OCI-LY7 (cell line): ENCODE measurements around the gene CNTN2. TPM values are rescaled to one million over a fixed set of nuclear protein-coding genes. Genes with fewer than 3 reads are reported as not detected.

Experiments
- BruUV-seq: library from RNA; stranded (reverse); fragments of 400-500 nt; replicated peaks from 2 replicates; lab custom pipeline; 2021; lab: Mats Ljungman, UMichigan
- CTCF ChIA-PET: fragments of 300-600 bp; sonication (Branson Sonifier 250); formaldehyde crosslinking; loops from one replicate; lab custom pipeline; 2022; ENCODE audit warnings: antibody characterized with exemption; ENCODE audit not compliant: unreplicated experiment; lab: Charles Lee
- POLR2A ChIA-PET: fragments of 300-600 bp; sonication (Branson Sonifier 250); formaldehyde crosslinking; loops from one replicate; lab custom pipeline; 2022; ENCODE audit warnings: antibody characterized with exemption; lab: Charles Lee
- DNase-seq: peaks from one replicate; pipeline ENCODE4 v3.0.0-alpha.2; 2015; ENCODE audit warnings: low spot score
- H2AFZ ChIP-seq: fragments of 200-600 bp; sonication (generic), shearing (Covaris generic); 2 replicates; pipeline ENCODE4 v1.6.1; 2014; ENCODE audit warnings: mild to moderate bottlenecking, antibody characterized with exemption, low read length, moderate library complexity
- H3K27ac ChIP-seq: fragments of 200-600 bp; sonication (generic); 2 replicates; pipeline ENCODE4 v1.5.1; 2014; ENCODE audit warnings: mixed run types, low read depth, mild to moderate bottlenecking, moderate library complexity, low read length, inconsistent platforms; ENCODE audit not compliant: poor library complexity, severe bottlenecking
- H3K36me3 ChIP-seq: fragments of 200-600 bp; sonication (generic); 2 replicates; pipeline ENCODE4 v1.6.1; 2014; ENCODE audit warnings: mild to moderate bottlenecking, antibody characterized with exemption, low read length, moderate library complexity, mixed read lengths; ENCODE audit not compliant: insufficient read depth
- H3K4me1 ChIP-seq: fragments of 200-600 bp; sonication (generic); 2 replicates; pipeline ENCODE4 v1.5.1; 2014; ENCODE audit warnings: mild to moderate bottlenecking, low read length; ENCODE audit not compliant: insufficient read depth, poor library complexity, severe bottlenecking
- H3K4me2 ChIP-seq: fragments of 200-600 bp; sonication (generic); 2 replicates; pipeline ENCODE4 v1.6.1; 2014; ENCODE audit warnings: mild to moderate bottlenecking, low read length
- H3K4me3 ChIP-seq: fragments of 200-600 bp; sonication (generic); 2 replicates; pipeline ENCODE4 v1.5.1; 2014; ENCODE audit warnings: mild to moderate bottlenecking, low read depth, low read length; ENCODE audit not compliant: poor library complexity, severe bottlenecking
- H3K79me2 ChIP-seq: fragments of 200-600 bp; sonication (generic); 2 replicates; pipeline ENCODE4 v1.6.1; 2016; ENCODE audit warnings: low read depth, mild to moderate bottlenecking, low read length, moderate library complexity, mixed read lengths; ENCODE audit not compliant: insufficient read depth
- H3K9me2 ChIP-seq: fragments of 200-600 bp; sonication (generic); 2 replicates; pipeline ENCODE4 v1.6.1; 2016; ENCODE audit warnings: mild to moderate bottlenecking, low read length, mixed read lengths; ENCODE audit not compliant: insufficient read depth
- H3K9me3 ChIP-seq: fragments of 200-600 bp; sonication (generic); 2 replicates; pipeline ENCODE4 v1.6.1; 2014; ENCODE audit warnings: mild to moderate bottlenecking, mixed run types, low read length, mixed read lengths
- H4K20me1 ChIP-seq: fragments of 200-600 bp; sonication (generic); 2 replicates; pipeline ENCODE4 v1.6.1; 2014; ENCODE audit warnings: mild to moderate bottlenecking, antibody characterized with exemption, low read length, moderate library complexity, mixed read lengths; ENCODE audit not compliant: insufficient read depth
- EZH2phosphoT487 ChIP-seq: fragments of 200-600 bp; sonication (generic); IDR thresholded peaks from 2 replicates; pipeline ENCODE4 v1.6.1; 2018; ENCODE audit warnings: low read depth, borderline replicate concordance, mild to moderate bottlenecking, mixed run types, antibody characterized with exemption, low read length, moderate library complexity, mixed read lengths
- intact Hi-C: fragments of 100-400 bp; cut with micrococcal nuclease; formaldehyde crosslinking; loops from one replicate; pipeline ENCODE4 v1.10.0; 2022; ENCODE audit not compliant: unreplicated experiment
- total RNA-seq, 2 experiments: library from RNA; depleted of rRNA in 1 of 2; stranded (reverse); fragments of >200 nt in 1 of 2; shearing (Covaris generic) in 1 of 2; gene quantifications; 2 replicates each; pipeline ENCODE4 v1.2.3, GENCODE V29; 2014 to 2022
- TF ChIP-seq, protein P1 (sequence below): fragments of 200-600 bp; sonication (generic); conservative IDR thresholded peaks from 2 replicates; pipeline ENCODE4 v1.5.1; 2014; ENCODE audit warnings: mild to moderate bottlenecking, antibody characterized with exemption, low read length, moderate library complexity, mixed read lengths

The CNTN2 gene
- total RNA-seq, 2 experiments from 2014 or later = not detected

DNA sequence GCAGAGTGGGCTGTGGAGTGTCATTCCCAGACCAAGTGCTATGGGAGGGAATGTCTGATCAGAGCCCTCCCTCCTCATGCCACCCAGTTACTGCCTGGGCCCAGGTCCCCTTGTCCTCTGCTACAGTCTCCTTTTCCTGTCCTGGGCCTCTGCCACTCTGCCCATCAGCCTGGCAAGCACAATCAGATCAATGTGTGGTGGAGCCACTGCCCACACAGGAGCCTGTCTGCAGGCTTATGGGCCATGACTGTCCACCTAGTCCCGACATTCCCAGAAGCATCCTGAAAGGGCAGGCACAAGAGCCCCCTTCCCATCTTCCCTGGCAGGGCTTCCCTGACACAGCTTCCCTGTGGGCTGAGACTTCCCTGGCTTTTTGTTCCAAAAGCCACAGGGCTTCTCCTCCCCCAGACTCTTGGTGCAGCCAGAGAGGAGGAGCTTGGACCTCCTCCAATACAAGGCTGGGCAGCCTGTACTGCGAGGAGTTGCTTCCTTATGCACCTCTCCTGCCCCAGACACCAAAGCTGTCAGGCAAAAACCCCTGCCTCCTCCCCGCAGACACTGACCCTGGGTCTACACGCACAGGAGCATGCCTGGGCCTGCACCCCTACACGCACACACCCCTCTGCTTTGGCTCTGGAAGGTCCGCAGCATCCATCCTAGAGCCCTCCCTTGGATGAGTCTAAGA lies 29.2 kb upstream of the CNTN2 start:
- Histone ChIP-seq H4K20me1 (no peaks in the 10 kb centered on the region), H3K36me3 (no peaks in the 10 kb centered on the region), H3K79me2 (no peaks in the 10 kb centered on the region), H3K9me2 (no peaks in the 10 kb centered on the region), H2AFZ (no peak overlapping the region), H3K4me3 (no peak overlapping the region), H3K4me2 (no peak overlapping the region), H3K4me1 (no peaks in the 10 kb centered on the region), H3K9me3 (no peaks in the 10 kb centered on the region), H3K27ac (no peak overlapping the region)
- ChIA-PET POLR2A (interaction anchor here (0.6 kb wide), 1 partner anchor 74 kb away, joined by 3 read pairs; no protein-coding TSS in a partner anchor), CTCF (no interaction called here)
- BruUV-seq = no TSS peak
- no peak for DNase-seq
- TF ChIP-seq EZH2phosphoT487 = no peak
- TF ChIP-seq, protein P1, sequence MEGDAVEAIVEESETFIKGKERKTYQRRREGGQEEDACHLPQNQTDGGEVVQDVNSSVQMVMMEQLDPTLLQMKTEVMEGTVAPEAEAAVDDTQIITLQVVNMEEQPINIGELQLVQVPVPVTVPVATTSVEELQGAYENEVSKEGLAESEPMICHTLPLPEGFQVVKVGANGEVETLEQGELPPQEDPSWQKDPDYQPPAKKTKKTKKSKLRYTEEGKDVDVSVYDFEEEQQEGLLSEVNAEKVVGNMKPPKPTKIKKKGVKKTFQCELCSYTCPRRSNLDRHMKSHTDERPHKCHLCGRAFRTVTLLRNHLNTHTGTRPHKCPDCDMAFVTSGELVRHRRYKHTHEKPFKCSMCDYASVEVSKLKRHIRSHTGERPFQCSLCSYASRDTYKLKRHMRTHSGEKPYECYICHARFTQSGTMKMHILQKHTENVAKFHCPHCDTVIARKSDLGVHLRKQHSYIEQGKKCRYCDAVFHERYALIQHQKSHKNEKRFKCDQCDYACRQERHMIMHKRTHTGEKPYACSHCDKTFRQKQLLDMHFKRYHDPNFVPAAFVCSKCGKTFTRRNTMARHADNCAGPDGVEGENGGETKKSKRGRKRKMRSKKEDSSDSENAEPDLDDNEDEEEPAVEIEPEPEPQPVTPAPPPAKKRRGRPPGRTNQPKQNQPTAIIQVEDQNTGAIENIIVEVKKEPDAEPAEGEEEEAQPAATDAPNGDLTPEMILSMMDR = no peak
- intact Hi-C loops = no loop called here

DNA sequence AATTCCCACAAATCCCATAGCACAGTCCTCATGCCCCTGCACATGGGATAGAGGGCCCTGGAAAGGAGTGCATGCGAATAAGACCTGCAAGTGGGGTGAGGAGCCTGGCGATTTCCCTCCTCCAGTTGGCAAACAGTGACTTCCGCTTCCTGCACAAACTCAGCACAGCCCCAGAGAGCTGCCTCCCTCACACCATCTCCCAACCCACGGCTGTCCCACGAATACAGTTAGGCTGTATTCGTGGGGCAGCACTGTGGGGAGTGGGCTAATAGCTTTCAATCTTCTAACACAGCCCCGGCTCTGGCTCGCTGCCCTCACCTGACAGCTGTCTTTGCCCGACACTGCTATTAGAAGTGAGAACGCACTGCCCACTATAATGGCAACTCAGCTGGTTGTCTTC lies 28.2 kb upstream of the CNTN2 start:
- Histone ChIP-seq H3K27ac (no peak overlapping the region), H2AFZ (no peak overlapping the region), H3K4me3 (no peak overlapping the region), H4K20me1 (no peaks in the 10 kb centered on the region), H3K36me3 (no peaks in the 10 kb centered on the region), H3K4me2 (no peak overlapping the region), H3K9me3 (no peaks in the 10 kb centered on the region), H3K79me2 (no peaks in the 10 kb centered on the region), H3K4me1 (no peaks in the 10 kb centered on the region), H3K9me2 (no peaks in the 10 kb centered on the region)
- no peak for DNase-seq
- ChIA-PET POLR2A (interaction anchor here (0.5 to 0.7 kb wide), 2 partner anchors 76 to 204 kb away, joined by 3 to 6 read pairs; no protein-coding TSS in a partner anchor), CTCF (interaction anchor here (1.1 kb wide), 1 partner anchor 47 kb away, joined by 3 read pairs; no protein-coding TSS in a partner anchor)
- intact Hi-C loops = no loop called here
- TF ChIP-seq, protein P1 = no peak
- TF ChIP-seq EZH2phosphoT487 = no peak
- BruUV-seq = no TSS peak

DNA sequence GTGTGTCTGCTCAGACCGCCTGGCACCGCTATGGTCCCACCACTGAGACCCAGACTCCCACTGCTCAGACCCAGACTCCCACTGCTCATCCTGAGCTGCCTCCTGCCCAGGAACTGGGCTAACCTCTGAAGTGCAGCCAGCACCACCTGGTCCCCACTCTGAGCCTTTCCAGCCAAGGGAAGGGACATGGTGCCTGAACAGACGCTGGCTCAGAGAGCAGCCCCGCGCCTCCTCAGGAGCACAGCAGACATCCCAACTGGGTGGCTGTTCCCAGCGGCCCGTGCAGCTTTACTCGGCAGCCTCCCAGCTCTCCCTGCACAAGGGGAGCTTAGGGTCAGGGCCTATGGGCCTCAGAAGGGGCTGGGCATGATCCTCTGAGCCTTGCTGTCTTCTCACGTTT lies 27.8 kb upstream of the CNTN2 start:
- ChIA-PET POLR2A (interaction anchor here (0.5 to 0.7 kb wide), 2 partner anchors 75 to 204 kb away, joined by 3 to 6 read pairs; no protein-coding TSS in a partner anchor), CTCF (interaction anchor here (1.1 kb wide), 1 partner anchor 47 kb away, joined by 3 read pairs; no protein-coding TSS in a partner anchor)
- Histone ChIP-seq H3K9me2 (no peaks in the 10 kb centered on the region), H3K79me2 (no peaks in the 10 kb centered on the region), H3K4me1 (no peaks in the 10 kb centered on the region), H3K4me2 (no peak overlapping the region), H4K20me1 (no peaks in the 10 kb centered on the region), H2AFZ (no peak overlapping the region), H3K4me3 (no peak overlapping the region), H3K9me3 (no peaks in the 10 kb centered on the region), H3K36me3 (no peaks in the 10 kb centered on the region), H3K27ac (no peak overlapping the region)
- no peak for DNase-seq
- intact Hi-C loops = no loop called here
- TF ChIP-seq, protein P1 = no peak
- TF ChIP-seq EZH2phosphoT487 = no peak
- BruUV-seq = no TSS peak
